Activated CD4-positive, alpha-beta T cell treated with anti-CD3 and anti-CD28 coated beads, Interleukin-10, Interleukin-2, amounts not matched to agents 100 ng/mL and 50 ng/mL, durations not matched to agents 16 hours and 8 hours (primary cell): Measurements from ENCODE around the gene OR4K15.
A peak's percentile ranks its signal among the peaks of the same experiment; 100 is the strongest.
"Not testable (repeated sequence)": the region's sequence is repeated elsewhere in the genome, so short reads cannot be mapped to it uniquely, and the experiment has no call there.

Experiments
- DNase-seq: peaks from one replicate; pipeline ENCODE4 v3.0.0-alpha.2; 2020

The OR4K15 gene, protein sequence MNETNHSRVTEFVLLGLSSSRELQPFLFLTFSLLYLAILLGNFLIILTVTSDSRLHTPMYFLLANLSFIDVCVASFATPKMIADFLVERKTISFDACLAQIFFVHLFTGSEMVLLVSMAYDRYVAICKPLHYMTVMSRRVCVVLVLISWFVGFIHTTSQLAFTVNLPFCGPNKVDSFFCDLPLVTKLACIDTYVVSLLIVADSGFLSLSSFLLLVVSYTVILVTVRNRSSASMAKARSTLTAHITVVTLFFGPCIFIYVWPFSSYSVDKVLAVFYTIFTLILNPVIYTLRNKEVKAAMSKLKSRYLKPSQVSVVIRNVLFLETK

DNA sequence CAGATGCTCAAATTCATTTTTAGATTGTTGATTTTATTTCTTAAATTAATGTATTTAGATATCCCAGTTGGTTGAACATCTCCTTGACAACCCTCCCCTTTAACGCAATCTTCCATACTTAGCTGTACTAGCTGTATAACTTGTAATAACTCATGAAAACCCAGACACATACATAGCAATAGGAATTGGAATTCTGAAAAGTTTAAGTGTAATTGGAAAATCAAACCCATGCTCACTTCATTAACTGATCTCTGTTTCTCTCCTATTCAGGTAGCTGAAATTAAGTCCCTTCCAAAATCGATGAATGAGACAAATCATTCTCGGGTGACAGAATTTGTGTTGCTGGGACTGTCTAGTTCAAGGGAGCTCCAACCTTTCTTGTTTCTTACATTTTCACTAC is at the start of gene OR4K15:
TSS of gene OR4K15 (plus strand) at position 301 of the 400 bp plus-strand sequence. CDS start at position 301, 0 bp downstream.
- DNase-seq = no peak

DNA sequence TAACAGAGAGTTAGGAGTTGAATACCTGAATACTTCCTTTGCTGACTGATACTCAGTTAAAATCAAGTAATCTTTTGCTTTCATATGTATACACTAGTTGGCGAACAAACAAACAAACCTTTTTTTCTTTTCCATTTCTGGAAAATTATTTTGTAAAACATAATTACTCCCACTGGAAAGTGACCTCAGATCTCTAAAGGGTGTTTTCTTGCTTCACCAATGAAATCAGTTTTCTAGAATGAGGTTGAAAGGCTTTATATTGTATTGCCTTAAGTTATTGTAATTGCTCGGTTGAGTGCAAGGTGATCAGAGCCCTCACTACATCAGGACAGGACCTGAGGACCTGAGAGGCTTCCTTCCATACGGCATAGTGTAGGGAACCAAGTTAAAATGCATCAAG is 44.8 kb upstream of the OR4K15 start, which contains the start of gene OR4K1:
TSS of gene OR4K1 (plus strand) at position 301 of the 400 bp plus-strand sequence. CDS start 4,750 bp downstream, outside the sequence.
- DNase-seq = no peak

GRCh38 chr14:19941668-19942067 is 33.7 kb upstream of the OR4K15 start:
- DNase-seq = no peak

- no peak for DNase-seq
These were observed 27.8 kb upstream of the OR4K15 start for GRCh38 chr14:19947413-19948090.

DNA sequence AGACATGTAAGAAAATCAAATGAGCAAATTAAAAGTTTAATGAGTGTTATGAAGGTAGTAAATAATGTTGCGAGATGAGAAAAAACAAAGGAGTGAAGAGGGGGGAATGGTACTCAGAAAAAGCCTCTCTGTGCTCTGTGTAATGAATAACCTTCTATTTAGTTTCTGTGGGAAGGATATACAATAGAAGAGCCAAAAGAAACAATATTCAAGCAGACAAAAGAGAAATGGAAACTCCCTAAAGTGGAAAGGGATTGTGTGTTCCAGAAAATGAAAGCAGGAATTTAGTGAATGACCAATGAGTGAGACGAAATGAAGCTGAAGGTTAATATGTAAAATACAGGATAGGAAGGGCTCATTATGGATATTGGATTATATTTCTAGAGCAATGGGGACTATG is 26.2 kb upstream of the OR4K15 start:
- DNase-seq = no peak

DNA sequence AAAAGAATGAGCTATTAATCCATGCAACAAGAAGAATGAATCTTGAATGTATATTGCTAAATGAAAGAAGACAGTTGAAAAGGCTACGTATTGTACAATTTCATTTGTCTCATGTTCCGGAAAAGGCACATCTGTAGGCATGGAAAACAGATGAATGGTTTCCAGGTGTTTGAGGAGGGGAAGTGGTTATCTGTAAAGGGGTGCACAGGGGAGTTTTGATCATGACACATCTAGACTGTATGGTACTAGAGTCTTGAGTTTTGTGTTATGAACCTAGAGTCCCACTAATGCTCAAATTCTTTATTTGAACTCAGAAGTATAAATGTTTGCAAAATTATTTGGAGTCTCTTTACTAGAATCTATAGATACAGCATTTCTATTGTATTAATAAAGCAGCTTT is 5.7 kb upstream of the OR4K15 start:
- DNase-seq = not testable (repeated sequence)

DNA sequence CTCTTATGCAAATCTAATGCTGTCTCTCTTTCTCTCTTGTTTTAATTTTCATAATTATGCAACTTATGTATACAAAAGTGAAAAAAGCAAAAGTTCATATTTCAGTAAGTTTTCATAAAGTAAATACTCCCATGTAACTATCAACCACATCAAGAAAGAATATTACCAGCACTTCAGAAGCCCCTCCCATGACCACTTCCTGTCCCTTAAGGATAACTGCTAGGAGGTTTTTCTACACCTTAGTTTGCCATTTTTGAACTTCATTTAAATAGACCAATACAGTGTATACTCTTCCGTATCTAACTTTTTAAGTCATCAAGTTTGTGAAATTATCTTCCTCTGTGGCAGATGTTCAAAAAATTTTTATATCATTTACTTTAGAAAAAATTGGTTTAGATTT is 547 bp upstream of the OR4K15 start:
- DNase-seq = peak; percentile 4

DNA sequence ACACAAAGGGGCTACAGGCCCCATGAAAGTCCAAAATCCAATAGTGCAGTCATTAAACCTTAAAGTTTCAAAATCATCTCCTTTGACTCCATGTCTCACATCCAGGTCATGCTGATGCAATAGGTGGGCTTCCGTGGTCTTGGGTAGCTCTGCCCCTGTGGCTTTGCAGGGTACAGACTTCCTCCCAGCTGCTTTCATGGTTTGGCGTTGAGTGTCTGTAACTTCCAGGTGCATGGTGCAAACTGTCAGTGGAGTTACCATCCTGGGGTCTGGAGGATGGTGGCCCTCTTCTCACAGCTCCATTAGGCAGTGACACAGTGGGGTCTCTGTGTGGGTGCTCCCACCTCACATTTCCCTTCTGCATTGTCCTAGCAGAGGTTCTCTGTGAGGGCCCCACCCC is 18.0 kb downstream of the OR4K15 start:
- DNase-seq = no peak

DNA sequence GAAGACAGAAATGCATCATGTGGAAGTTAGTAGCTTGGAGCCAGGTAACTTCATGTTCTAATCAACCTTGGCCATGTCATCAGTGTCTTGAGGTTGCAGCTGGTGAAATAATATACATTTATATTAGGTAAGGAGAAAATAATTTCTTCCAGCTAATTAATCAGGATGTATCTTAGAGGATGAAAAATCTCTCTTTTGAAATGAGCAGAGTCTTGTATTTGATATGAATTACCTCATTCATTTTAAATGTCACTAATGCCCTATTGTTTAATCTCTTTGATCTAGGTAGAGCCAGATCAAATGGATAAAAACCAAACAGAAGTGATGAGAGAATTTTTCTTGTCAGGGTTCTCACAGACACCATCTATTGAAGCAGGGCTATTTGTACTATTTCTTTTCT is 26.5 kb downstream of the OR4K15 start, which contains the start of gene OR4Q2:
TSS of gene OR4Q2 (plus strand) at position 301 of the 400 bp plus-strand sequence.
- DNase-seq = no peak

DNA sequence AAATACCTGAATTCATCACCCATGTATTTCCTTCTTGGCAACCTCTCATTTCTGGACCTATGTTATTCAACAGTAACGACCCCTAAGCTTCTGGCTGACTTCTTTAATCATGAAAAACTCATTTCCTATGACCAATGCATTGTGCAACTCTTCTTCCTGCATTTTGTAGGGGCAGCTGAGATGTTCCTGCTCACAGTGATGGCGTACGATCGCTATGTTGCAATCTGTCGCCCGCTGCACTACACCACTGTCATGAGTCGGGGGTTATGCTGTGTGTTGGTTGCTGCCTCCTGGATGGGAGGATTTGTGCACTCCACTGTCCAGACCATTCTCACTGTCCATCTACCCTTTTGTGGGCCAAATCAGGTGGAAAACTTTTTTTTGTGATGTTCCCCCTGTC is 26.9 kb downstream of the OR4K15 start:
- DNase-seq = no peak

- no peak for DNase-seq
These were observed 32.8 kb downstream of the OR4K15 start for GRCh38 chr14:20008156-20008555.

GRCh38 chr14:20019257-20019865 is 44.0 kb downstream of the OR4K15 start, which contains the start of gene OR4K14:
TSS of gene OR4K14 (minus strand) at chr14:20019307. CDS start at chr14:20015193, 4,114 bp downstream.
- DNase-seq = no peak
